Measurements from ENCODE around the gene ARHGAP15.

DNA sequence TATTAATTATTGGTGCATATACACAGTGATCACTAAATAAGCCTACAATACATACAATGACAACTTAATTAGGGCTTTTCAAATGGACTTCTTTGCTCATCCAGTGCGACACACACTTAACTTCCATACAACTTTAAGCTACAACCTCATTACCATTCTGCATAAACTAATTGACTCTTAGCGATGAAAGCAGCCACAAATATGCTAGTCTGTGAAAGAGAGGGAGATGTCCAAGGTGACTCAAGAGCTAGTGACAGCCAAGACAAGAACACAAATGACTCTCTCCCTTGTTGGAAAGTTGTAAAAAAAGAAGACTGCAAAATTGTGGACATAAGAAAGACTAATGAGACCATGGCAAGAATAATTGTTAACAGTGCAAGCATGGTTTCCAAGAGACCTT is 264.8 kb downstream of the ARHGAP15 start:
- TF ChIP-seq, protein P1, sequence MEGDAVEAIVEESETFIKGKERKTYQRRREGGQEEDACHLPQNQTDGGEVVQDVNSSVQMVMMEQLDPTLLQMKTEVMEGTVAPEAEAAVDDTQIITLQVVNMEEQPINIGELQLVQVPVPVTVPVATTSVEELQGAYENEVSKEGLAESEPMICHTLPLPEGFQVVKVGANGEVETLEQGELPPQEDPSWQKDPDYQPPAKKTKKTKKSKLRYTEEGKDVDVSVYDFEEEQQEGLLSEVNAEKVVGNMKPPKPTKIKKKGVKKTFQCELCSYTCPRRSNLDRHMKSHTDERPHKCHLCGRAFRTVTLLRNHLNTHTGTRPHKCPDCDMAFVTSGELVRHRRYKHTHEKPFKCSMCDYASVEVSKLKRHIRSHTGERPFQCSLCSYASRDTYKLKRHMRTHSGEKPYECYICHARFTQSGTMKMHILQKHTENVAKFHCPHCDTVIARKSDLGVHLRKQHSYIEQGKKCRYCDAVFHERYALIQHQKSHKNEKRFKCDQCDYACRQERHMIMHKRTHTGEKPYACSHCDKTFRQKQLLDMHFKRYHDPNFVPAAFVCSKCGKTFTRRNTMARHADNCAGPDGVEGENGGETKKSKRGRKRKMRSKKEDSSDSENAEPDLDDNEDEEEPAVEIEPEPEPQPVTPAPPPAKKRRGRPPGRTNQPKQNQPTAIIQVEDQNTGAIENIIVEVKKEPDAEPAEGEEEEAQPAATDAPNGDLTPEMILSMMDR (conservative IDR thresholded peaks at IDR 0.05) = no peak
- TF ChIP-seq EZH2 (IDR thresholded peaks at IDR 0.05; ENCODE audit: low read depth) = no peak
